Thoracic aorta (tissue), 2 donors: Measurements from ENCODE around the gene TBC1D1. TPM values are rescaled to one million over a fixed set of nuclear protein-coding genes. Genes with fewer than 3 reads are reported as not detected.

Experiments
- ATAC-seq: fragments of 150-250 bp; one replicate; pipeline ENCODE4 v1.8.0; 2017; ENCODE audit warnings: low read depth; ENCODE audit not compliant: insufficient number of reproducible peaks, low FRiP score
- DNase-seq: peaks from one replicate; pipeline ENCODE4 v3.0.0-alpha.2; 2020; ENCODE audit warnings: low spot score
- H3K27ac ChIP-seq, 2 donors: fragments of 200-600 bp; sonication (generic); 1 replicate in 1 of 2; 2 replicates in 1 of 2; pipeline ENCODE4 v1.5.1; 2016; ENCODE audit warnings: mild to moderate bottlenecking in 2 of 2, moderate library complexity in 2 of 2
- H3K27me3 ChIP-seq: fragments of 200-600 bp; sonication (generic); replicated peaks from 2 replicates; pipeline ENCODE4 v1.6.0; 2016; ENCODE audit warnings: mild to moderate bottlenecking; ENCODE audit not compliant: insufficient read depth
- H3K36me3 ChIP-seq: fragments of 200-600 bp; sonication (generic); one replicate; pipeline ENCODE4 v1.5.1; 2016
- H3K4me1 ChIP-seq, 2 donors: fragments of 200-600 bp; sonication (generic); 1 replicate in 1 of 2; 2 replicates in 1 of 2; pipeline versions ENCODE4 v1.5.1 to v1.6.0; 2016; ENCODE audit warnings: low read depth in 2 of 2, mild to moderate bottlenecking in 1 of 2; ENCODE audit not compliant: control insufficient read depth in 1 of 2
- H3K4me3 ChIP-seq: fragments of 200-600 bp; sonication (generic); 2 replicates; pipeline ENCODE4 v1.5.1; 2016; ENCODE audit warnings: mild to moderate bottlenecking
- H3K9me3 ChIP-seq: fragments of 200-600 bp; sonication (generic); 2 replicates; pipeline ENCODE4 v1.5.1; 2016
- total RNA-seq, 2 donors: library from RNA; depleted of rRNA; stranded (reverse); fragments of >200 nt; gene quantifications; one replicate each; pipeline versions ENCODE4 v1.1.0 to v1.2.3, GENCODE V29; 2016
- TF ChIP-seq, protein P1 (sequence below): fragments of 200-600 bp; sonication (generic); IDR thresholded peaks from one replicate; pipeline ENCODE4 v1.5.1; 2019; ENCODE audit warnings: antibody characterized with exemption

The TBC1D1 gene
- total RNA-seq, 2 donors from 2014 or later, result 152 to 206 TPM

DNA sequence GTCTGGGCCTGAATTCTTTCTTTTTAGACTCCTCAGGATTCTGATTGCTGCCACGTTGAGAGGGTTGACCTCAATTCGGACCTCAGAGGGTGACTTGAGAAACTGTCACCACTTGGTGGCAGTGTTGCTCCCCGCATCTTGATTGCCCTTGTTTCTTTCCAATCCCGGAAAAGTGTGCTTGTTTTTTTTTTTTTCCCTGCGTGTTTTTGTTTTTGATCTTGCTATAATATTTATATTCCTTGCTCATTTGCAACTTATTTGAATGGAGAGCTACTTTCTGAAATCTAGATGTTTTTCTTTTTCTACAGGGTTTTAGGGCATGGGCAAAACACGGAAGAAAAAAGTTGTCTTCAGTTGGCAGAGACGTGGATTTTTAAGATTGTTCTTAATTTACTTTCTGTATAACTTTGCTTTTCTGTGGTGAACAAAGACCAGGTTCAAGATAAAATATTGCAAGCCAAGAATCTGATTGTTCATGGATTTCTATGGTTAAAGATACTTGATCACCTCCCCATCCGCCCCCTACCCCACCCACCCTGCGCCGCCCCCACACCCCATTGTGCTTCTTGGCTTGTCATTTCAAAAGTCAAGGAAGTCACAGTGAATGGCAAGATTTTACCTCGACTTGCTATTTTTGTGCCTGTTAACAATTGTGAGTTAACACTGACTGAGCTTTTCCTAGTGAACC is 171.3 kb downstream of the TBC1D1 start:
- H3K9me3 ChIP-seq, result no peaks in the 10 kb centered on the region
- H3K4me3 ChIP-seq, result peak overlapping the region; percentile 63
- H3K36me3 ChIP-seq, result peaks cover 15% of the 10 kb centered on the region
- ATAC-seq (peak; percentile 77), DNase-seq (peak; percentile 26)
- no peaks in the 10 kb centered on the region for H3K27me3 ChIP-seq
- TF ChIP-seq, protein P1, sequence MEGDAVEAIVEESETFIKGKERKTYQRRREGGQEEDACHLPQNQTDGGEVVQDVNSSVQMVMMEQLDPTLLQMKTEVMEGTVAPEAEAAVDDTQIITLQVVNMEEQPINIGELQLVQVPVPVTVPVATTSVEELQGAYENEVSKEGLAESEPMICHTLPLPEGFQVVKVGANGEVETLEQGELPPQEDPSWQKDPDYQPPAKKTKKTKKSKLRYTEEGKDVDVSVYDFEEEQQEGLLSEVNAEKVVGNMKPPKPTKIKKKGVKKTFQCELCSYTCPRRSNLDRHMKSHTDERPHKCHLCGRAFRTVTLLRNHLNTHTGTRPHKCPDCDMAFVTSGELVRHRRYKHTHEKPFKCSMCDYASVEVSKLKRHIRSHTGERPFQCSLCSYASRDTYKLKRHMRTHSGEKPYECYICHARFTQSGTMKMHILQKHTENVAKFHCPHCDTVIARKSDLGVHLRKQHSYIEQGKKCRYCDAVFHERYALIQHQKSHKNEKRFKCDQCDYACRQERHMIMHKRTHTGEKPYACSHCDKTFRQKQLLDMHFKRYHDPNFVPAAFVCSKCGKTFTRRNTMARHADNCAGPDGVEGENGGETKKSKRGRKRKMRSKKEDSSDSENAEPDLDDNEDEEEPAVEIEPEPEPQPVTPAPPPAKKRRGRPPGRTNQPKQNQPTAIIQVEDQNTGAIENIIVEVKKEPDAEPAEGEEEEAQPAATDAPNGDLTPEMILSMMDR, result peak; percentile 78
- peaks cover 4 to 26% of the 10 kb centered on the region in 2 donors for H3K4me1 ChIP-seq
- H3K27ac ChIP-seq, result peak overlapping the region; percentile 1 to 20

DNA sequence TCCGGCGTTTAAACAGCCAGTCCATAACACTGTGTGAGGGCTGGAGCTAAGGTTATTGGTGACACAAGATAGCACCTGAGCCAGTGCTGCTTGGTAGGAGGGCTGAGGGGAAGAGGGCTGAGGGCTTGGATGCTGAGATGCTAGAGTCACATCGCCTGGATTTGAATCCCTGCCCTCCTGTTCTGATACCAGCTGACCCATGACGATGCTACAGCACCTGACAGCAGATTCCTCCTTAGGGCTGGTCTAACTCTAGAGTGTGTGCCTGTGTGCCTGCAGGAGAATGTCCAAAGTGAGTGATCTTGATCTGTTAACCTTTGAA is 171.9 kb downstream of the TBC1D1 start:
- Histone ChIP-seq H3K4me3 (no peak overlapping the region), H3K27ac (peak overlapping the region; percentile 1 to 20), H3K27me3 (no peaks in the 10 kb centered on the region), H3K4me1 (peaks cover 4 to 26% of the 10 kb centered on the region in 2 donors), H3K9me3 (no peaks in the 10 kb centered on the region), H3K36me3 (peaks cover 20% of the 10 kb centered on the region)
- DNase-seq, result no peak
- TF ChIP-seq, protein P1, result no peak
- ATAC-seq, result no peak

DNA sequence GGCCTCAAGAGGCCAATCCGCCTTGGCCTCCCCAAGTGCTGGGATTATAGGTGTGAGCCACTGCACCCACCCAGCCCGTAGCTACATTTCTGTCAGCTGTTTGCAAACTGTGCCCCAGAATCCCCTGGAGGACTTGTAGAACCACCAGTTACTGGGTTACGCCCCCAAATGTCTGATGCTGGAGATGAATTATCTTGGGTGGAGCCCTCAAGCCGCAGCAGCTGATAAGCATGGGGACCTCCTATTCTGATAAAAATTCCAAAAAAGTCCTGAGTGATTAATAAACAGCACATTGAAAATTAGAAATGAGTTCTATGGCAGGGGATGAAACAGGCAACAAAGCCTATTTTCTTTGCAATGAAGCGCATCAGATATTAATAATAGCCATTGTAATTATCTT is 174.3 kb downstream of the TBC1D1 start:
- TF ChIP-seq, protein P1, result no peak
- Histone ChIP-seq H3K27me3 (no peaks in the 10 kb centered on the region), H3K9me3 (no peaks in the 10 kb centered on the region), H3K36me3 (peaks cover 23% of the 10 kb centered on the region), H3K4me1 (peaks cover 0 to 8% of the 10 kb centered on the region in 2 donors), H3K4me3 (no peak overlapping the region), H3K27ac (no peak overlapping the region)
- ATAC-seq, result no peak
- DNase-seq, result no peak

DNA sequence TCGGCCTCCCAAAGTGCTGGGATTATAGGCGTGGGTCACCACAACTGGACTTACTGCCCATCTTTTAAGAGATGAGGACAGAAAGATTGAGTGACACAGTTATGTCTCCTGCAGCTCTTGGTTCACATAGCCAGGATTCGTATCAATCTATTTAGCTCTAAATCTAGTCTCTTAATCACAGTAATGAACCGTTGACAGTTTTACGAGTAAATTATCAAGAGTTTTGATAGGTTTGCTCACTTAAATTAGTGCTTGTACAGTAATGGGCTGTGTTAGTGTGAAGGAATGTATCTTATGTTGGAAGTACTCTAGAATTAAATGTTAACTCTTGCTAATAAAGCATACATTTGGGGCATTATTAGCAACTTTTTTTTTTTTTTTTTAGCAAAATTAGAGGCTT is 175.0 kb downstream of the TBC1D1 start:
- H3K9me3 ChIP-seq, result no peaks in the 10 kb centered on the region
- H3K27me3 ChIP-seq, result no peaks in the 10 kb centered on the region
- no peak for DNase-seq
- peaks cover 0 to 8% of the 10 kb centered on the region in 2 donors for H3K4me1 ChIP-seq
- no peak overlapping the region for H3K4me3 ChIP-seq
- TF ChIP-seq, protein P1, result no peak
- H3K27ac ChIP-seq, result no peak overlapping the region
- ATAC-seq, result no peak
- H3K36me3 ChIP-seq, result peaks cover 16% of the 10 kb centered on the region

DNA sequence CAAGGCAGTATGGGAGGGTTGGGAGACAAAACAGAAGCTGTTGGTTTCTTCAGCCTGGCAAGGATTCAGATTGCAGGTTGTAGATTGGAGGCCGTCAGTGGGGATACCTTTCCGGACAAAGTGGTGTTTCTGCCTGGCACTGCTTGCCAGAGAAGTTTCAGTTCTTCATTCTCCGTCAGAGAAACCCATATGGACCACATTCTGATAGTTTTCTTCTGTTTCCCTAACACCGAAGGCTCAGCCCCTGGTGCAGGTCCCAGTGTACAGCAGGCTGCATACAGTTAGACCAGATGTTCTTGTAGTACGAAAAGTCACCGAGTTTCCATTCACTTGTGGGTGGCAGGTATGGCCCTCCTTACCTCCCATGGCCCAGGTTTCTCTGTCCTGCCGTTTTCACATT is 176.6 kb downstream of the TBC1D1 start:
- no peak for ATAC-seq
- H3K27ac ChIP-seq, result no peak overlapping the region

More for the DNA sequence above, 176.6 kb downstream of the TBC1D1 start:
- H3K4me3 ChIP-seq, result no peak overlapping the region
- DNase-seq, result no peak
- TF ChIP-seq, protein P1, result no peak
- peaks cover 3 to 7% of the 10 kb centered on the region in 2 donors for H3K4me1 ChIP-seq
- H3K9me3 ChIP-seq, result no peaks in the 10 kb centered on the region
- H3K27me3 ChIP-seq, result no peaks in the 10 kb centered on the region
- H3K36me3 ChIP-seq, result peaks cover 15% of the 10 kb centered on the region
